Parathyroid adenoma (tissue), 2 donors: Measurements from ENCODE around the gene OGDH.

Experiments
- H2AFZ ChIP-seq: fragments of 300-600 bp; sonication (generic); one replicate; pipeline ENCODE4 v1.7.0; 2017; ENCODE audit warnings: antibody characterized with exemption, mild to moderate bottlenecking
- H3K27ac ChIP-seq: fragments of 300-600 bp; sonication (generic); one replicate; pipeline ENCODE4 v1.7.0; 2017
- H3K27me3 ChIP-seq: fragments of 300-600 bp; sonication (generic); one replicate; pipeline ENCODE4 v1.7.0; 2017; ENCODE audit warnings: low read length; ENCODE audit not compliant: control insufficient read depth, insufficient read depth
- H3K36me3 ChIP-seq: fragments of 300-600 bp; sonication (generic); one replicate; pipeline ENCODE4 v1.7.0; 2017; ENCODE audit warnings: low read length; ENCODE audit not compliant: control insufficient read depth, insufficient read depth
- H3K4me1 ChIP-seq: fragments of 300-600 bp; sonication (generic); one replicate; pipeline ENCODE4 v1.7.0; 2017; ENCODE audit warnings: control low read depth
- H3K4me2 ChIP-seq: fragments of 300-600 bp; sonication (generic); one replicate; pipeline ENCODE4 v1.7.0; 2017; ENCODE audit warnings: low read length
- H3K4me3 ChIP-seq: fragments of 300-600 bp; sonication (generic); one replicate; pipeline ENCODE4 v1.7.0; 2017; ENCODE audit warnings: low read depth, low read length
- H3K79me2 ChIP-seq: fragments of 300-600 bp; sonication (generic); one replicate; pipeline ENCODE4 v1.7.0; 2017; ENCODE audit warnings: control low read depth
- H3K9ac ChIP-seq: fragments of 300-600 bp; sonication (generic); one replicate; pipeline ENCODE4 v1.7.0; 2017; ENCODE audit warnings: mild to moderate bottlenecking
- H3K9me3 ChIP-seq: fragments of 300-600 bp; sonication (generic); one replicate; pipeline ENCODE4 v1.7.0; 2017; ENCODE audit warnings: low read length; ENCODE audit not compliant: control insufficient read depth
- TF ChIP-seq, protein P1 (sequence below): fragments of 300-600 bp; sonication (generic); IDR thresholded peaks from one replicate; pipeline ENCODE4 v1.7.0; 2017; ENCODE audit warnings: antibody characterized with exemption, mild to moderate bottlenecking
- donor health status: primary hyperparathyroidism.

Gene OGDH

DNA sequence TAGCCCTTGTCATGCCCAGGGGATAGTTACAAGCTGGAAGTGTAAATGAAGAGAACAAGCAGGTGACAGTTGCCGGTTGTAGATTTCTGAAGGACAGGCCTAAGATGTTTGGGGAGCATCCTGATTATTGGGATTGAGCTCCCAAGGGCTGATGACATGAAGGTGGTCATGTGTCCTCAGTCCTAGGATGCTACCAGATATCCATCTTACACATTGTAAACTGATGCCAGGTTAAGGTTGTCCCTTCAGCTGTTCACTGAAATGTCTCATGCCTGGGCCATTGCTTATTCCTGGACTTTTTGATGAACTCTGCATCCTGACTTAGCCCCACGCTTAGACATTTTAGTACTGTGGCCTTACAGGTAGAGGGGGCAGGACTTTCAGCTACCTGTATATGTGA lies 143.6 kb downstream of the OGDH start:
- Histone ChIP-seq H3K36me3 (no peaks in the 10 kb centered on the region), H3K79me2 (peaks cover 32% of the 10 kb centered on the region), H3K9me3 (no peaks in the 10 kb centered on the region), H3K4me2 (peak overlapping the region; percentile 77), H3K9ac (no peak overlapping the region), H3K4me3 (peak overlapping the region; percentile 65), H3K27me3 (no peaks in the 10 kb centered on the region), H3K4me1 (peaks cover 13% of the 10 kb centered on the region), H3K27ac (no peak overlapping the region), H2AFZ (no peak overlapping the region)
- TF ChIP-seq, protein P1, sequence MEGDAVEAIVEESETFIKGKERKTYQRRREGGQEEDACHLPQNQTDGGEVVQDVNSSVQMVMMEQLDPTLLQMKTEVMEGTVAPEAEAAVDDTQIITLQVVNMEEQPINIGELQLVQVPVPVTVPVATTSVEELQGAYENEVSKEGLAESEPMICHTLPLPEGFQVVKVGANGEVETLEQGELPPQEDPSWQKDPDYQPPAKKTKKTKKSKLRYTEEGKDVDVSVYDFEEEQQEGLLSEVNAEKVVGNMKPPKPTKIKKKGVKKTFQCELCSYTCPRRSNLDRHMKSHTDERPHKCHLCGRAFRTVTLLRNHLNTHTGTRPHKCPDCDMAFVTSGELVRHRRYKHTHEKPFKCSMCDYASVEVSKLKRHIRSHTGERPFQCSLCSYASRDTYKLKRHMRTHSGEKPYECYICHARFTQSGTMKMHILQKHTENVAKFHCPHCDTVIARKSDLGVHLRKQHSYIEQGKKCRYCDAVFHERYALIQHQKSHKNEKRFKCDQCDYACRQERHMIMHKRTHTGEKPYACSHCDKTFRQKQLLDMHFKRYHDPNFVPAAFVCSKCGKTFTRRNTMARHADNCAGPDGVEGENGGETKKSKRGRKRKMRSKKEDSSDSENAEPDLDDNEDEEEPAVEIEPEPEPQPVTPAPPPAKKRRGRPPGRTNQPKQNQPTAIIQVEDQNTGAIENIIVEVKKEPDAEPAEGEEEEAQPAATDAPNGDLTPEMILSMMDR = no peak

DNA sequence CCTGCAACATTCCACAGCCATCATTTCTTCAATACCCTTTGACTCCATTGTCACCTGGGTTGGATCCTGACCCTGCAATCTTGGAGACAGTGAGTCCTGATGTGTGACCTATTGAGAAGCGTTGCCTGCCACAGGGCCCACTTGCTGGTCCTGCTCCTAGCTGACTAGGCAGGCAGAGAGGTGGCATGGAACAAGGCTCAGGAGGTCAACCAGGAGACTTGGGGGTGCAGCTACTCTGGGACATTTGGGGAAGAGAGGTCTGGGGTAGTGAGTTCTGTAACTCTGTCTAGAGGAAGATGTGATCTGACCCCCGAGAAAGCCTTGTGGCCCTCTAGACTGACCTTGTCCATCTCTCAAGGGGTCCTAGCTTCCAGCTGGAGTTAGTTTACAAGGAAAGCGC lies 144.0 kb downstream of the OGDH start:
- no peak overlapping the region for H3K27ac ChIP-seq
- no peak overlapping the region for H3K4me2 ChIP-seq
- H3K27me3 ChIP-seq = no peaks in the 10 kb centered on the region
- H2AFZ ChIP-seq = no peak overlapping the region
- H3K4me1 ChIP-seq = peaks cover 15% of the 10 kb centered on the region
- no peaks in the 10 kb centered on the region for H3K9me3 ChIP-seq
- H3K4me3 ChIP-seq = no peak overlapping the region
- no peaks in the 10 kb centered on the region for H3K36me3 ChIP-seq
- peaks cover 37% of the 10 kb centered on the region for H3K79me2 ChIP-seq
- TF ChIP-seq, protein P1 = no peak
- no peak overlapping the region for H3K9ac ChIP-seq

DNA sequence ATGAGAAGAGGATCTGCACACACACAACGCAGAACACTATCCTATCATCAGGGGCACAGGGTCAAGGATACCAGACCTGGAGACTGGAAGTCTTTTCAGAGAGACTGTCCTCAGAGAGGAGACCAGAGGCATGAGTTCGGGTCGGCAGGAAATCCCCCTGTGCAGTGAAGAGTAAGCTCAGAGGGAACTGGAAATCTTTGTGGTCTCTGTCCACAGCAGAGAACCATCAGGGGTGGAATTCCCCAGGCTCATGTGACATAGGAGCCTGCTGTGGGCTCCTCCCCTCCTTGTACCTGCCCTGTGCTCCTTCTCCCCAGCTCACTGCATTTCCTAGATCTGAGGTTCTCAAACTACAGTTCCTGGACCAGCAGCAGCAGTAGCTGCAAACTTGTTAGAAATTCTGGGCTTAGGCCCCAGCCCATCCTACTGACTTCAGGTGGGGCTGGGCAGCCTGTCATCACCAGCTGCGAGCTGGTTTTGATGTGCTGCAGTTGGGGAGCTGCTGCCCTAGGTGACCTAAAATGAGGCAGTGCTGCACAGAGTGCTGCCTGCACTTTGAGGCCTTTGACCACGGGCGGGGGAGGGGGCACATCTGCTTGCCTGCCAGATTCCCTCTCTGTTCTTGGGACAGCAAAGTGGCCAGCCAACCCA lies 144.6 kb downstream of the OGDH start:
- Histone ChIP-seq H3K9me3 (no peaks in the 10 kb centered on the region), H3K4me2 (no peak overlapping the region), H3K4me1 (peaks cover 15% of the 10 kb centered on the region), H3K36me3 (no peaks in the 10 kb centered on the region), H3K27me3 (no peaks in the 10 kb centered on the region), H3K4me3 (no peak overlapping the region), H3K27ac (no peak overlapping the region), H3K79me2 (peaks cover 43% of the 10 kb centered on the region), H3K9ac (no peak overlapping the region), H2AFZ (no peak overlapping the region)
- TF ChIP-seq, protein P1 = no peak

DNA sequence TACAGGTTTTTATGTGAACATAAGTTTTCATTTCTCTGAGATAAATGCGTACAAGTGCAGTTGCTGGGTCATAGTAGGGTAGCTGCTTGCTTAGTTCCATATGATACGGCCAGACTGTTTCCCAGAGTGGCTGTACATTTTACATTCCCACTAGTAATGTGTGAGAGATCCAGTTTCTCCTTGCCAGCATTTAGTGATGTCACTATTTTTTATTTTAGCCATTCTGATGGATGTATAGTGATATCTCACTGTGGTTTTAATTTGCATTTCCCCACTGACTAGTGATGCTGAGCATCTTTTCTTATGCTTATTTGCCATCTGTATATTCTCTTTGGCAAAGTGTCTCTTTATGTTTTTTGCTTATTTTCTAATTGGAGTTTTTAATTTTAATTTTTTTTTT lies 146.4 kb downstream of the OGDH start:
- H3K9me3 ChIP-seq = no peaks in the 10 kb centered on the region
- H3K4me3 ChIP-seq = no peak overlapping the region
- TF ChIP-seq, protein P1 = no peak
- H3K4me2 ChIP-seq = no peak overlapping the region
- H3K27ac ChIP-seq = no peak overlapping the region
- H3K79me2 ChIP-seq = peaks cover 55% of the 10 kb centered on the region
- H3K36me3 ChIP-seq = no peaks in the 10 kb centered on the region
- no peak overlapping the region for H3K9ac ChIP-seq
- peaks cover 15% of the 10 kb centered on the region for H3K4me1 ChIP-seq
- no peaks in the 10 kb centered on the region for H3K27me3 ChIP-seq
- H2AFZ ChIP-seq = no peak overlapping the region
